ENCODE measurements around the gene SDCCAG8.

The SDCCAG8 gene

GRCh38 chr1:243474906-243475305 lies 219.1 kb downstream of the SDCCAG8 start:
- TF ChIP-seq POLR2A (IDR thresholded peaks at IDR 0.05; ENCODE audit: extremely low read depth, insufficient read length) (no peak), MYC (IDR thresholded peaks at IDR 0.05; ENCODE audit: low read depth, low read length) (no peak), CTCF (IDR thresholded peaks at IDR 0.05; ENCODE audit: low read depth, low read length) (no peak)
- TF ChIP-seq, protein P1, sequence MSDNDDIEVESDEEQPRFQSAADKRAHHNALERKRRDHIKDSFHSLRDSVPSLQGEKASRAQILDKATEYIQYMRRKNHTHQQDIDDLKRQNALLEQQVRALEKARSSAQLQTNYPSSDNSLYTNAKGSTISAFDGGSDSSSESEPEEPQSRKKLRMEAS (IDR thresholded peaks at IDR 0.05; ENCODE audit: low read depth, low read length): no peak
- no peak overlapping the region for H3K4me3 ChIP-seq (ENCODE audit: low read depth, low read length)
- no peak for DNase-seq (ENCODE audit: low read depth)

GRCh38 chr1:243475966-243476365 lies 220.1 kb downstream of the SDCCAG8 start:
- TF ChIP-seq MYC (IDR thresholded peaks at IDR 0.05; ENCODE audit: low read depth, low read length): no peak
- TF ChIP-seq POLR2A (IDR thresholded peaks at IDR 0.05; ENCODE audit: extremely low read depth, insufficient read length): no peak
- TF ChIP-seq, protein P1 (IDR thresholded peaks at IDR 0.05; ENCODE audit: low read depth, low read length): no peak
- TF ChIP-seq CTCF (IDR thresholded peaks at IDR 0.05; ENCODE audit: low read depth, low read length): no peak
- H3K4me3 ChIP-seq (ENCODE audit: low read depth, low read length): no peak overlapping the region
- DNase-seq (ENCODE audit: low read depth): peak; percentile 21

DNA sequence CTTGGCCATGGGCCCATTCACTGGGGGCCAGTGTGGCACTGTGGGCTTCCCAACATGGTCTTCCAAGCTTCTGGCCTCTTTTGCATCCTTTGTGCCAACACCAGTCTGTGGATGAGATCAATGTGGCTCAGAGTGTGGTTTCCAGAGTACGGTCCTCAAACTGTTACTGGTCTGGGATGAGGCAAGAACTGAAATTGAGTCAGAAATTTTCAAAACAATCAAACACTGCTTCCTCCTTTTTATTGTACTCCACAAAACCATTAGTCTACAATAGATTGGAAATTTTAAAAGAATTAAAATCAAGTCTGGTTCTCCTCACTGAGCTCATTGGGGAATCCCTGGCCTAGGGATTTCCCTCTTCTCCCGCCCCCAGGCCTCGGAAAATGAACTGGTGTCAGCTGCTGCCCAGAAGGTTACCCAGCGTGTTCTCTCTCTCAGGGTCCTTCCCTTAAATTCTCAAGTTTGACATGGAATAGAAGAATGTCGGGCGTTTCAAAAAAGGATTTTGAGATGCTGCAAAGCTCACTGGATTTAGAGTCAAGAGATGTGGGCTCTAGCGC lies 222.0 kb downstream of the SDCCAG8 start:
- DNase-seq (ENCODE audit: low read depth): peak; percentile 65
- H3K4me3 ChIP-seq (ENCODE audit: low read depth, low read length): no peak overlapping the region

DNA sequence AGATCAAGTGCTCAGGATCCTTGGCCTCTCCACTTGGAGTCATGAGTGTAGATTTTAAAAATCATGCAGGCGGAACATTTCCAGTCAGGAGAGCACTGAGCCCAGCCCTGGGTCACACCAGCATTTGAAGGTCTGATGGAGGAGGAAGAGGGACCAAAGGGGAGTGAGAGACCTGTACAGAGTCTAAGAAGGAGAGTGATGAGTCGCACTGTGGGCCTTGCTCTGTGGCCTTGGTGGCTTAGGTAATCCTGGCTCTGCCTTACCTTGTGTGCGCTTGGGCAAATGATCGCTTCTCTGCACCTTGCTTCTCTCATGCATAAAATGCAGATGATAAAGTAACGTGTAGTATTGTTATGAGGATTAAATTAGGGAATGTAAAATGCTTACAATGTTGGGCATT lies 225.3 kb downstream of the SDCCAG8 start:
- no peak for DNase-seq (ENCODE audit: low read depth)
- H3K4me3 ChIP-seq (ENCODE audit: low read depth, low read length): no peak overlapping the region
- no peak for TF ChIP-seq CTCF (IDR thresholded peaks at IDR 0.05; ENCODE audit: low read depth, low read length)
- TF ChIP-seq POLR2A (IDR thresholded peaks at IDR 0.05; ENCODE audit: extremely low read depth, insufficient read length): no peak
- TF ChIP-seq MYC (IDR thresholded peaks at IDR 0.05; ENCODE audit: low read depth, low read length): no peak
- TF ChIP-seq, protein P1 (IDR thresholded peaks at IDR 0.05; ENCODE audit: low read depth, low read length): no peak

More for the DNA sequence above, 222.0 kb downstream of the SDCCAG8 start:
- TF ChIP-seq MYC (IDR thresholded peaks at IDR 0.05; ENCODE audit: low read depth, low read length): no peak
- TF ChIP-seq CTCF (IDR thresholded peaks at IDR 0.05; ENCODE audit: low read depth, low read length): no peak
- TF ChIP-seq, protein P1 (IDR thresholded peaks at IDR 0.05; ENCODE audit: low read depth, low read length): no peak
- no peak for TF ChIP-seq POLR2A (IDR thresholded peaks at IDR 0.05; ENCODE audit: extremely low read depth, insufficient read length)

DNA sequence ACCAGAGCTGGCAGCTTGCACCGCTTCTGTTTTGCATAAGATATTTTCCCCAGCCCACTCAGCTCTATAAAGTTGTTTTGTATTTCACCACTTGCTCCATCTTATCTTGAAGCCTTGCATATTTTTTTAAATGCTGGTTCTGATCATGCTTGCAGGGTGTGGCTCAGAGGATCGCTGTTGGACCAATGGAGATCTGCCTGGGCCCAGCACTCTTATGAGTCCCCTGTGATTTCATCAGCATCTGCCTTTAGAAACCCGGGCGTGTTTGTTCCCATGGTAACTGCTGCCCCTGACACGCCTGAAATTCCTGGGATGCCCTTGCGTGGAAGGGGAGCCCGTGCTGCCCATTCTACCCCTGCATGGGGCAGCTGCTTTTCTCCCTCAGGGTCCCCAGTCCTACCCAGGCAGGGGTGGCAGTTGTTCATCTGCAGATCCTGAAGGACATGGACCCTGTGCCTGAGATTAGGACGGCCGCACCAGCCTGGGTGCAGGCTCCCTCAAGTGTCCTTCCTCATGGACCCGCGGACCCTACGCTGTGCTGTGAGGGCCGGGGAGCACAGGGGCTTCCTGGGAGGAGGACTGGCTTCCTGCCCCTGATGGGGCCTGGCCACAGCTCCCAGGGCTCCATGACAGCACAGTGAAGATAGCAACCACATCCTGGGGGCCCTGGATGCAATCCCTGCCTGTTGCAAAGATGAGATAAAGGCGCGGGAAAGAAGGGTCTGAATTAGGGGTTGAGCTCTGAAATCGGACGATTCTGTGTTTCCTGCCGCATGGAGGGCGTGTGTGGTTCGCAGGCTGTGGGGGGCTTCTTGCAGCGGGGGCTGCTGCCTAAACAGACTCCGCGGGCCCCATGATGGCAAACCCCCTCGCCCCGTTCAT lies 226.5 kb downstream of the SDCCAG8 start:
- H3K4me3 ChIP-seq (ENCODE audit: low read depth, low read length): no peak overlapping the region
- TF ChIP-seq, protein P1 (IDR thresholded peaks at IDR 0.05; ENCODE audit: low read depth, low read length): no peak
- no peak for TF ChIP-seq MYC (IDR thresholded peaks at IDR 0.05; ENCODE audit: low read depth, low read length)
- no peak for TF ChIP-seq POLR2A (IDR thresholded peaks at IDR 0.05; ENCODE audit: extremely low read depth, insufficient read length)
- TF ChIP-seq CTCF (IDR thresholded peaks at IDR 0.05; ENCODE audit: low read depth, low read length): no peak
- peak; percentile 51 for DNase-seq (ENCODE audit: low read depth)
